ES-I3 (cell line): ENCODE results near the gene CFAP77.
"Not testable (repeated sequence)": the region's sequence is repeated elsewhere in the genome, so short reads cannot be mapped to it uniquely, and the experiment has no call there.

Experiments used
- H3K36me3 ChIP-seq: 2 replicates; pipeline ENCODE4 v1.6.1; 2013; ENCODE audit warnings: mild to moderate bottlenecking, low read length, control low read depth, moderate library complexity; ENCODE audit not compliant: insufficient read depth
- H3K4me1 ChIP-seq: 2 replicates; pipeline ENCODE4 v1.6.1; 2013; ENCODE audit warnings: mild to moderate bottlenecking, control low read depth, low read length; ENCODE audit not compliant: insufficient read depth
- H3K9ac ChIP-seq: 2 replicates; pipeline ENCODE4 v1.6.1; 2013; ENCODE audit warnings: low read depth, mild to moderate bottlenecking, low read length, moderate library complexity
- H3K9me3 ChIP-seq: 2 replicates; pipeline ENCODE4 v1.6.1; 2013; ENCODE audit warnings: mild to moderate bottlenecking, low read length, moderate library complexity; ENCODE audit not compliant: control insufficient read depth, insufficient read depth

CFAP77 gene

GRCh38 chr9:132556235-132556634 lies 146.2 kb downstream of the CFAP77 start:
- Histone ChIP-seq H3K9ac (no peak overlapping the region), H3K4me1 (no peaks in the 10 kb centered on the region), H3K36me3 (no peaks in the 10 kb centered on the region), H3K9me3 (0 out of 2 replicates have a peak, but pooled peaks cover 5% of the 10 kb centered on the region)

- Histone ChIP-seq H3K9ac (no peak overlapping the region), H3K36me3 (no peaks in the 10 kb centered on the region), H3K4me1 (no peaks in the 10 kb centered on the region), H3K9me3 (0 out of 2 replicates have a peak, but pooled peaks cover 5% of the 10 kb centered on the region)
These were observed 146.7 kb downstream of the CFAP77 start for GRCh38 chr9:132556714-132557113.

GRCh38 chr9:132557159-132557558 lies 147.1 kb downstream of the CFAP77 start:
- Histone ChIP-seq H3K9me3 (0 out of 2 replicates have a peak, but pooled peaks cover 5% of the 10 kb centered on the region), H3K4me1 (no peaks in the 10 kb centered on the region), H3K36me3 (no peaks in the 10 kb centered on the region), H3K9ac (no peak overlapping the region)

GRCh38 chr9:132559711-132560110 lies 149.7 kb downstream of the CFAP77 start:
- Histone ChIP-seq H3K4me1 (no peaks in the 10 kb centered on the region), H3K9ac (no peak overlapping the region), H3K9me3 (0 out of 2 replicates have a peak, but pooled peaks cover 5% of the 10 kb centered on the region), H3K36me3 (no peaks in the 10 kb centered on the region)

- Histone ChIP-seq H3K9me3 (0 out of 2 replicates have a peak, but pooled peaks cover 5% of the 10 kb centered on the region), H3K36me3 (no peaks in the 10 kb centered on the region), H3K9ac (no peak overlapping the region), H3K4me1 (no peaks in the 10 kb centered on the region)
These were observed 150.7 kb downstream of the CFAP77 start for GRCh38 chr9:132560616-132561202.

GRCh38 chr9:132562306-132562573 lies 152.2 kb downstream of the CFAP77 start:
- Histone ChIP-seq H3K4me1 (no peaks in the 10 kb centered on the region), H3K9me3 (0 out of 2 replicates have a peak, but pooled peaks cover 5% of the 10 kb centered on the region), H3K9ac (no peak overlapping the region), H3K36me3 (no peaks in the 10 kb centered on the region)

GRCh38 chr9:132564526-132564925 lies 154.5 kb downstream of the CFAP77 start:
- Histone ChIP-seq H3K36me3 (no peaks in the 10 kb centered on the region), H3K9ac (no peak overlapping the region), H3K4me1 (no peaks in the 10 kb centered on the region), H3K9me3 (0 out of 2 replicates have a peak, but pooled peaks cover 3% of the 10 kb centered on the region)

- not testable (repeated sequence) for H3K9me3 ChIP-seq, H3K36me3 ChIP-seq, H3K9ac ChIP-seq, H3K4me1 ChIP-seq
These were observed 158.8 kb downstream of the CFAP77 start for GRCh38 chr9:132568787-132569186.

GRCh38 chr9:132571806-132572600 lies 162.0 kb downstream of the CFAP77 start:
- H3K9ac ChIP-seq = no peak overlapping the region
- no peaks in the 10 kb centered on the region for H3K4me1 ChIP-seq
- H3K9me3 ChIP-seq = no peaks in the 10 kb centered on the region
- H3K36me3 ChIP-seq = no peaks in the 10 kb centered on the region

- Histone ChIP-seq H3K4me1 (no peaks in the 10 kb centered on the region), H3K36me3 (no peaks in the 10 kb centered on the region), H3K9me3 (no peaks in the 10 kb centered on the region), H3K9ac (no peak overlapping the region)
These were observed 162.9 kb downstream of the CFAP77 start for GRCh38 chr9:132572921-132573320.

- H3K36me3 ChIP-seq = no peaks in the 10 kb centered on the region
- H3K4me1 ChIP-seq = no peaks in the 10 kb centered on the region
- H3K9me3 ChIP-seq = no peaks in the 10 kb centered on the region
- H3K9ac ChIP-seq = no peak overlapping the region
These were observed 165.1 kb downstream of the CFAP77 start for GRCh38 chr9:132575005-132575609.

- Histone ChIP-seq H3K9me3 (no peaks in the 10 kb centered on the region), H3K9ac (no peak overlapping the region), H3K4me1 (no peaks in the 10 kb centered on the region), H3K36me3 (no peaks in the 10 kb centered on the region)
These were observed 165.8 kb downstream of the CFAP77 start for GRCh38 chr9:132575811-132576210.

- no peaks in the 10 kb centered on the region for H3K4me1 ChIP-seq
- no peaks in the 10 kb centered on the region for H3K9me3 ChIP-seq
- H3K36me3 ChIP-seq = no peaks in the 10 kb centered on the region
- H3K9ac ChIP-seq = no peak overlapping the region
These were observed 167.1 kb downstream of the CFAP77 start for GRCh38 chr9:132577119-132577518.

GRCh38 chr9:132578367-132578932 lies 168.4 kb downstream of the CFAP77 start:
- Histone ChIP-seq H3K9ac (no peak overlapping the region), H3K4me1 (no peaks in the 10 kb centered on the region), H3K9me3 (no peaks in the 10 kb centered on the region), H3K36me3 (no peaks in the 10 kb centered on the region)

GRCh38 chr9:132579427-132579798 lies 169.4 kb downstream of the CFAP77 start:
- H3K36me3 ChIP-seq = no peaks in the 10 kb centered on the region
- H3K4me1 ChIP-seq = no peaks in the 10 kb centered on the region; the same call in 1 of the 2 replicates

More at GRCh38 chr9:132579427-132579798, 169.4 kb downstream of the CFAP77 start:
- Histone ChIP-seq H3K9me3 (no peaks in the 10 kb centered on the region), H3K9ac (no peak overlapping the region)
